ENCODE measurements around the gene A1BG. TPM values are rescaled to one million over a fixed set of nuclear protein-coding genes. Genes with fewer than 3 reads are reported as not detected.

The A1BG gene
- total and polyA plus RNA-seq, 2 of the 13 experiments (the other 11 are each of a cell fraction or from before 2014, with no cell fraction given), result 14.7 to 41.4 TPM

DNA sequence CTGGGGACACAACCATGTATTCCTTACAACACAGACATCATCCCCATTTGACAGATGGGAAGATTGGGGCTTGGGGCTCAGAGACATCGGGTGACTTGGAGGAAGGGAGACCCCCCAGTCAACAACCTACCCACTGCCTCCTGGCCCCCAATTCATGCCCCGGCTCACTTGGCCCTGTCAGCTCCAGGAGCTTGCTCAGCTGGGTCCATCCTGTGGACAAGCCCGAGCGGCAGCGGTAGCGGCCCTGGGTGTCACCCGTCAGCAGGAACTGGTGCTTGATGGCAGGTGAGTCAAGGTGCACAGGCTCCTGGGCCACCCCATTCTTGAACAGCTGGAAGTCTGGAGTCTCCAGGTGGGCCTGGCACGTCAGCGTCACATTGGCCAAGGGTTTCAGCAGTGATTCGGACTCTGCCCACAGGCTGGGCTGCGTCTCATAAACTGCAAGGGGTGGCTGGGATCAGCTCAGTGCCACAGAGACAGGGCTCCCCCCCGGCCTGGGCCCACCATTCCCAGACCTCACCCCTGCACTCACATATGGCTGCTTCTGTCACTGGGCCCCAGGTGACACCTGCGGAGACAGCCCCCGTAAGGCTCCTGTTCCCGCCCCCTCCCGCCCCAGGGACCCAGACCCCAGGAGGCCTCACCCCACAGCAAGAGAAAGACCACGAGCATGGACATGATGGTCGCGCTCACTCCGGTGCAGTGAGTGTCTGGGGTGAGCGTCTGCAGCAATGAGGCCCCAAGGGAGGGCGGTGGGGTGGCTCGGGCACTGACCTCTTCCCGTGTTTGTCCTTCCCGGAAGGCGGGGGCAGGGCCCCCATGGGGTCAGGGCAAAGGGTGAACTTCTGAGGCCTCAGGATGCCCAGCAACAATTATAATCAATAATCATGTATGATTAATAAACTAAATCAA, at the start of gene A1BG (continued):
- TF ChIP-seq, protein P1, sequence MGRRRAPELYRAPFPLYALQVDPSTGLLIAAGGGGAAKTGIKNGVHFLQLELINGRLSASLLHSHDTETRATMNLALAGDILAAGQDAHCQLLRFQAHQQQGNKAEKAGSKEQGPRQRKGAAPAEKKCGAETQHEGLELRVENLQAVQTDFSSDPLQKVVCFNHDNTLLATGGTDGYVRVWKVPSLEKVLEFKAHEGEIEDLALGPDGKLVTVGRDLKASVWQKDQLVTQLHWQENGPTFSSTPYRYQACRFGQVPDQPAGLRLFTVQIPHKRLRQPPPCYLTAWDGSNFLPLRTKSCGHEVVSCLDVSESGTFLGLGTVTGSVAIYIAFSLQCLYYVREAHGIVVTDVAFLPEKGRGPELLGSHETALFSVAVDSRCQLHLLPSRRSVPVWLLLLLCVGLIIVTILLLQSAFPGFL (CRISPR knock-in tag; IDR thresholded peaks at IDR 0.05), result no peak
- TF ChIP-seq ZKSCAN1 (IDR thresholded peaks at IDR 0.05; ENCODE audit: low read length), result no peak
- TF ChIP-seq, protein P2, sequence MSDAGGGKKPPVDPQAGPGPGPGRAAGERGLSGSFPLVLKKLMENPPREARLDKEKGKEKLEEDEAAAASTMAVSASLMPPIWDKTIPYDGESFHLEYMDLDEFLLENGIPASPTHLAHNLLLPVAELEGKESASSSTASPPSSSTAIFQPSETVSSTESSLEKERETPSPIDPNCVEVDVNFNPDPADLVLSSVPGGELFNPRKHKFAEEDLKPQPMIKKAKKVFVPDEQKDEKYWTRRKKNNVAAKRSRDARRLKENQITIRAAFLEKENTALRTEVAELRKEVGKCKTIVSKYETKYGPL (CRISPR knock-in tag; IDR thresholded peaks at IDR 0.05), result no peak
- TF ChIP-seq, protein P3, sequence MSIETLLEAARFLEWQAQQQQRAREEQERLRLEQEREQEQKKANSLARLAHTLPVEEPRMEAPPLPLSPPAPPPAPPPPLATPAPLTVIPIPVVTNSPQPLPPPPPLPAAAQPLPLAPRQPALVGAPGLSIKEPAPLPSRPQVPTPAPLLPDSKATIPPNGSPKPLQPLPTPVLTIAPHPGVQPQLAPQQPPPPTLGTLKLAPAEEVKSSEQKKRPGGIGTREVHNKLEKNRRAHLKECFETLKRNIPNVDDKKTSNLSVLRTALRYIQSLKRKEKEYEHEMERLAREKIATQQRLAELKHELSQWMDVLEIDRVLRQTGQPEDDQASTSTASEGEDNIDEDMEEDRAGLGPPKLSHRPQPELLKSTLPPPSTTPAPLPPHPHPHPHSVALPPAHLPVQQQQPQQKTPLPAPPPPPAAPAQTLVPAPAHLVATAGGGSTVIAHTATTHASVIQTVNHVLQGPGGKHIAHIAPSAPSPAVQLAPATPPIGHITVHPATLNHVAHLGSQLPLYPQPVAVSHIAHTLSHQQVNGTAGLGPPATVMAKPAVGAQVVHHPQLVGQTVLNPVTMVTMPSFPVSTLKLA (IDR thresholded peaks at IDR 0.05), result no peak
- no peak for TF ChIP-seq ZFP37 (CRISPR knock-in tag; IDR thresholded peaks at IDR 0.05; ENCODE audit: borderline replicate concordance)
- no peak for TF ChIP-seq ZNF530 (CRISPR knock-in tag; IDR thresholded peaks at IDR 0.05; ENCODE audit: low read depth)
- TF ChIP-seq SIN3A (IDR thresholded peaks at IDR 0.05; ENCODE audit: borderline replicate concordance, low read depth, low read length), result no peak
- TF ChIP-seq, protein P4, sequence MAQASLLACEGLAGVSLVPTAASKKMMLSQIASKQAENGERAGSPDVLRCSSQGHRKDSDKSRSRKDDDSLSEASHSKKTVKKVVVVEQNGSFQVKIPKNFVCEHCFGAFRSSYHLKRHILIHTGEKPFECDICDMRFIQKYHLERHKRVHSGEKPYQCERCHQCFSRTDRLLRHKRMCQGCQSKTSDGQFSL (CRISPR knock-in tag; IDR thresholded peaks at IDR 0.05), result no peak
- TF ChIP-seq ZNF792 (CRISPR knock-in tag; IDR thresholded peaks at IDR 0.05), result no peak
- TF ChIP-seq, protein P5, sequence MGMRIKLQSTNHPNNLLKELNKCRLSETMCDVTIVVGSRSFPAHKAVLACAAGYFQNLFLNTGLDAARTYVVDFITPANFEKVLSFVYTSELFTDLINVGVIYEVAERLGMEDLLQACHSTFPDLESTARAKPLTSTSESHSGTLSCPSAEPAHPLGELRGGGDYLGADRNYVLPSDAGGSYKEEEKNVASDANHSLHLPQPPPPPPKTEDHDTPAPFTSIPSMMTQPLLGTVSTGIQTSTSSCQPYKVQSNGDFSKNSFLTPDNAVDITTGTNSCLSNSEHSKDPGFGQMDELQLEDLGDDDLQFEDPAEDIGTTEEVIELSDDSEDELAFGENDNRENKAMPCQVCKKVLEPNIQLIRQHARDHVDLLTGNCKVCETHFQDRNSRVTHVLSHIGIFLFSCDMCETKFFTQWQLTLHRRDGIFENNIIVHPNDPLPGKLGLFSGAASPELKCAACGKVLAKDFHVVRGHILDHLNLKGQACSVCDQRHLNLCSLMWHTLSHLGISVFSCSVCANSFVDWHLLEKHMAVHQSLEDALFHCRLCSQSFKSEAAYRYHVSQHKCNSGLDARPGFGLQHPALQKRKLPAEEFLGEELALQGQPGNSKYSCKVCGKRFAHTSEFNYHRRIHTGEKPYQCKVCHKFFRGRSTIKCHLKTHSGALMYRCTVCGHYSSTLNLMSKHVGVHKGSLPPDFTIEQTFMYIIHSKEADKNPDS (CRISPR knock-in tag; IDR thresholded peaks at IDR 0.05), result no peak
- TF ChIP-seq, protein P6, sequence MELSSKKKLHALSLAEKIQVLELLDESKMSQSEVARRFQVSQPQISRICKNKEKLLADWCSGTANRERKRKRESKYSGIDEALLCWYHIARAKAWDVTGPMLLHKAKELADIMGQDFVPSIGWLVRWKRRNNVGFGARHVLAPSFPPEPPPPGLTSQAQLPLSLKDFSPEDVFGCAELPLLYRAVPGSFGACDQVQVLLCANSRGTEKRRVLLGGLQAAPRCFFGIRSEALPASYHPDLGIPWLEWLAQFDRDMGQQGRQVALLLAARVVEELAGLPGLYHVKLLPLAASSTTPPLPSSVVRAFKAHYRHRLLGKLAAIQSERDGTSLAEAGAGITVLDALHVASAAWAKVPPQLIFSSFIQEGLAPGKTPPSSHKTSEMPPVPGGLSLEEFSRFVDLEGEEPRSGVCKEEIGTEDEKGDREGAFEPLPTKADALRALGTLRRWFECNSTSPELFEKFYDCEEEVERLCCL (CRISPR knock-in tag; IDR thresholded peaks at IDR 0.05; ENCODE audit: borderline replicate concordance), result no peak
- no peak; the same call in 1 of the 2 replicates for TF ChIP-seq SPEN (CRISPR knock-in tag; IDR thresholded peaks at IDR 0.05; ENCODE audit: low read depth)
- no peak for TF ChIP-seq ZNF496 (CRISPR knock-in tag; IDR thresholded peaks at IDR 0.05; ENCODE audit: insufficient replicate concordance)
- TF ChIP-seq MED13 (CRISPR knock-in tag; IDR thresholded peaks at IDR 0.05), result no peak
- TF ChIP-seq ZSCAN21 (CRISPR knock-in tag; IDR thresholded peaks at IDR 0.05; ENCODE audit: borderline replicate concordance), result 0 out of 2 replicates have a peak, but pooled peaks have one; percentile 18
- TF ChIP-seq SRF (IDR thresholded peaks at IDR 0.05; ENCODE audit: low read depth, low read length), result no peak
- TF ChIP-seq, protein P7, sequence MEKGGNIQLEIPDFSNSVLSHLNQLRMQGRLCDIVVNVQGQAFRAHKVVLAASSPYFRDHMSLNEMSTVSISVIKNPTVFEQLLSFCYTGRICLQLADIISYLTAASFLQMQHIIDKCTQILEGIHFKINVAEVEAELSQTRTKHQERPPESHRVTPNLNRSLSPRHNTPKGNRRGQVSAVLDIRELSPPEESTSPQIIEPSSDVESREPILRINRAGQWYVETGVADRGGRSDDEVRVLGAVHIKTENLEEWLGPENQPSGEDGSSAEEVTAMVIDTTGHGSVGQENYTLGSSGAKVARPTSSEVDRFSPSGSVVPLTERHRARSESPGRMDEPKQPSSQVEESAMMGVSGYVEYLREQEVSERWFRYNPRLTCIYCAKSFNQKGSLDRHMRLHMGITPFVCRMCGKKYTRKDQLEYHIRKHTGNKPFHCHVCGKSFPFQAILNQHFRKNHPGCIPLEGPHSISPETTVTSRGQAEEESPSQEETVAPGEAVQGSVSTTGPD (CRISPR knock-in tag; IDR thresholded peaks at IDR 0.05), result 0 out of 2 replicates have a peak, but pooled peaks have one; percentile 2
